HG03108 (cell line): ENCODE data around the gene STING1.
A peak's percentile ranks its signal among the peaks of the same experiment; 100 is the strongest.
"Not testable (repeated sequence)": the region's sequence is repeated elsewhere in the genome, so short reads cannot be mapped to it uniquely, and the experiment has no call there.

Source experiments
- ATAC-seq: cut with Tn5 transposase; IDR thresholded peaks from one replicate; pipeline ENCODE4 v1.9.1; 2021; ENCODE audit warnings: moderate library complexity; ENCODE audit not compliant: unreplicated experiment

Gene STING1

GRCh38 chr5:139503036-139503817 lies 20.7 kb upstream of the STING1 start:
- ATAC-seq, result not testable (repeated sequence)

GRCh38 chr5:139501381-139501780 lies 18.8 kb upstream of the STING1 start:
- ATAC-seq, result no peak

GRCh38 chr5:139495638-139496435 lies 13.3 kb upstream of the STING1 start:
- ATAC-seq, result no peak

GRCh38 chr5:139494832-139495231 lies 12.3 kb upstream of the STING1 start:
- no peak for ATAC-seq

- no peak for ATAC-seq
Observed at GRCh38 chr5:139494256-139494655, 11.7 kb upstream of the STING1 start.

GRCh38 chr5:139492700-139493192 lies 10.2 kb upstream of the STING1 start:
- ATAC-seq, result no peak

GRCh38 chr5:139488260-139488659 lies 5.7 kb upstream of the STING1 start:
- no peak for ATAC-seq

GRCh38 chr5:139486201-139486600 lies 3.6 kb upstream of the STING1 start:
- no peak for ATAC-seq

GRCh38 chr5:139482890-139483208 lies 291 bp upstream of the STING1 start:
- ATAC-seq, result not testable (repeated sequence)

- ATAC-seq, result peak; percentile 14
Observed at GRCh38 chr5:139481580-139482049, 943 bp downstream of the STING1 start.

GRCh38 chr5:139481122-139481533 lies 1.4 kb downstream of the STING1 start:
- ATAC-seq, result no peak

- ATAC-seq, result not testable (repeated sequence)
Observed at GRCh38 chr5:139479729-139480128, 2.8 kb downstream of the STING1 start.

GRCh38 chr5:139478657-139479423 lies 3.7 kb downstream of the STING1 start:
- ATAC-seq, result not testable (repeated sequence)

GRCh38 chr5:139475865-139476617 lies 6.5 kb downstream of the STING1 start:
- no peak for ATAC-seq

- no peak for ATAC-seq
Observed at GRCh38 chr5:139474890-139475791, 7.4 kb downstream of the STING1 start.

GRCh38 chr5:139473565-139473964 lies 9.0 kb downstream of the STING1 start:
- no peak for ATAC-seq

GRCh38 chr5:139473105-139473504 lies 9.5 kb downstream of the STING1 start:
- ATAC-seq, result no peak

GRCh38 chr5:139472386-139473030 lies 10.1 kb downstream of the STING1 start:
- no peak for ATAC-seq

- no peak for ATAC-seq
Observed at GRCh38 chr5:139470821-139471300, 11.7 kb downstream of the STING1 start, which contains the start of gene SMIM33. Gene SMIM33 (plus strand): TSS chr5:139471004. CDS start chr5:139471122, 118 bp downstream.
